Measurements from ENCODE around the gene FAM153A. TPM values are rescaled to one million over a fixed set of nuclear protein-coding genes. Genes with fewer than 3 reads are reported as not detected.
"Not testable (repeated sequence)": the region's sequence is repeated elsewhere in the genome, so short reads cannot be mapped to it uniquely, and the experiment has no call there.

Gene FAM153A
- not detected for total RNA-seq (ENCODE audit: unreplicated experiment)
- long read RNA-seq, result 0 reads

GRCh38 chr5:177782792-177783633 is at the start of gene FAM153A:
TSS of gene FAM153A (minus strand) at chr5:177782899.
- H3K9me3 Mint-ChIP-seq (ENCODE audit: unreplicated experiment); H3K36me3 Mint-ChIP-seq (ENCODE audit: unreplicated experiment); DNase-seq; H3K27me3 Mint-ChIP-seq (ENCODE audit: unreplicated experiment); H3K4me3 Mint-ChIP-seq (ENCODE audit: unreplicated experiment); H3K4me1 Mint-ChIP-seq (ENCODE audit: low read depth, unreplicated experiment); H3K27ac Mint-ChIP-seq (ENCODE audit: unreplicated experiment): not testable (repeated sequence)

GRCh38 chr5:177832287-177832686 is 49.6 kb upstream of the FAM153A start:
- not testable (repeated sequence) for H3K9me3 Mint-ChIP-seq (ENCODE audit: unreplicated experiment); H3K4me3 Mint-ChIP-seq (ENCODE audit: unreplicated experiment); H3K4me1 Mint-ChIP-seq (ENCODE audit: low read depth, unreplicated experiment); H3K27me3 Mint-ChIP-seq (ENCODE audit: unreplicated experiment); H3K27ac Mint-ChIP-seq (ENCODE audit: unreplicated experiment); DNase-seq; H3K36me3 Mint-ChIP-seq (ENCODE audit: unreplicated experiment)

GRCh38 chr5:177826073-177826472 is 43.4 kb upstream of the FAM153A start:
- DNase-seq; H3K4me1 Mint-ChIP-seq (ENCODE audit: low read depth, unreplicated experiment); H3K9me3 Mint-ChIP-seq (ENCODE audit: unreplicated experiment); H3K4me3 Mint-ChIP-seq (ENCODE audit: unreplicated experiment); H3K36me3 Mint-ChIP-seq (ENCODE audit: unreplicated experiment); H3K27me3 Mint-ChIP-seq (ENCODE audit: unreplicated experiment); H3K27ac Mint-ChIP-seq (ENCODE audit: unreplicated experiment): not testable (repeated sequence)

GRCh38 chr5:177824776-177825175 is 42.1 kb upstream of the FAM153A start:
- not testable (repeated sequence) for DNase-seq; H3K4me1 Mint-ChIP-seq (ENCODE audit: low read depth, unreplicated experiment); H3K27ac Mint-ChIP-seq (ENCODE audit: unreplicated experiment); H3K9me3 Mint-ChIP-seq (ENCODE audit: unreplicated experiment); H3K36me3 Mint-ChIP-seq (ENCODE audit: unreplicated experiment); H3K27me3 Mint-ChIP-seq (ENCODE audit: unreplicated experiment); H3K4me3 Mint-ChIP-seq (ENCODE audit: unreplicated experiment)

GRCh38 chr5:177822489-177822888 is 39.8 kb upstream of the FAM153A start:
- not testable (repeated sequence) for H3K4me3 Mint-ChIP-seq (ENCODE audit: unreplicated experiment); H3K9me3 Mint-ChIP-seq (ENCODE audit: unreplicated experiment); H3K4me1 Mint-ChIP-seq (ENCODE audit: low read depth, unreplicated experiment); DNase-seq; H3K27me3 Mint-ChIP-seq (ENCODE audit: unreplicated experiment); H3K36me3 Mint-ChIP-seq (ENCODE audit: unreplicated experiment); H3K27ac Mint-ChIP-seq (ENCODE audit: unreplicated experiment)

- not testable (repeated sequence) for H3K27ac Mint-ChIP-seq (ENCODE audit: unreplicated experiment); H3K4me1 Mint-ChIP-seq (ENCODE audit: low read depth, unreplicated experiment); DNase-seq; H3K9me3 Mint-ChIP-seq (ENCODE audit: unreplicated experiment); H3K36me3 Mint-ChIP-seq (ENCODE audit: unreplicated experiment); H3K4me3 Mint-ChIP-seq (ENCODE audit: unreplicated experiment); H3K27me3 Mint-ChIP-seq (ENCODE audit: unreplicated experiment)
Observed at GRCh38 chr5:177819664-177820063, 37.0 kb upstream of the FAM153A start.

GRCh38 chr5:177812814-177813425 is 30.2 kb upstream of the FAM153A start:
- H3K36me3 Mint-ChIP-seq (ENCODE audit: unreplicated experiment); H3K27ac Mint-ChIP-seq (ENCODE audit: unreplicated experiment); DNase-seq; H3K9me3 Mint-ChIP-seq (ENCODE audit: unreplicated experiment); H3K4me3 Mint-ChIP-seq (ENCODE audit: unreplicated experiment); H3K4me1 Mint-ChIP-seq (ENCODE audit: low read depth, unreplicated experiment); H3K27me3 Mint-ChIP-seq (ENCODE audit: unreplicated experiment): not testable (repeated sequence)

GRCh38 chr5:177812160-177812743 is 29.6 kb upstream of the FAM153A start:
- H3K4me3 Mint-ChIP-seq (ENCODE audit: unreplicated experiment); H3K36me3 Mint-ChIP-seq (ENCODE audit: unreplicated experiment); H3K4me1 Mint-ChIP-seq (ENCODE audit: low read depth, unreplicated experiment); H3K9me3 Mint-ChIP-seq (ENCODE audit: unreplicated experiment); DNase-seq; H3K27ac Mint-ChIP-seq (ENCODE audit: unreplicated experiment); H3K27me3 Mint-ChIP-seq (ENCODE audit: unreplicated experiment): not testable (repeated sequence)

- H3K4me3 Mint-ChIP-seq (ENCODE audit: unreplicated experiment); H3K27me3 Mint-ChIP-seq (ENCODE audit: unreplicated experiment); DNase-seq; H3K4me1 Mint-ChIP-seq (ENCODE audit: low read depth, unreplicated experiment); H3K9me3 Mint-ChIP-seq (ENCODE audit: unreplicated experiment); H3K36me3 Mint-ChIP-seq (ENCODE audit: unreplicated experiment); H3K27ac Mint-ChIP-seq (ENCODE audit: unreplicated experiment): not testable (repeated sequence)
Observed at GRCh38 chr5:177809209-177809913, 26.7 kb upstream of the FAM153A start.

- not testable (repeated sequence) for H3K4me3 Mint-ChIP-seq (ENCODE audit: unreplicated experiment); H3K9me3 Mint-ChIP-seq (ENCODE audit: unreplicated experiment); H3K4me1 Mint-ChIP-seq (ENCODE audit: low read depth, unreplicated experiment); H3K36me3 Mint-ChIP-seq (ENCODE audit: unreplicated experiment); DNase-seq; H3K27ac Mint-ChIP-seq (ENCODE audit: unreplicated experiment); H3K27me3 Mint-ChIP-seq (ENCODE audit: unreplicated experiment)
Observed at GRCh38 chr5:177808420-177808819, 25.7 kb upstream of the FAM153A start.

- not testable (repeated sequence) for H3K27ac Mint-ChIP-seq (ENCODE audit: unreplicated experiment); H3K4me1 Mint-ChIP-seq (ENCODE audit: low read depth, unreplicated experiment); DNase-seq; H3K27me3 Mint-ChIP-seq (ENCODE audit: unreplicated experiment); H3K9me3 Mint-ChIP-seq (ENCODE audit: unreplicated experiment); H3K36me3 Mint-ChIP-seq (ENCODE audit: unreplicated experiment); H3K4me3 Mint-ChIP-seq (ENCODE audit: unreplicated experiment)
Observed at GRCh38 chr5:177807265-177807664, 24.6 kb upstream of the FAM153A start.

GRCh38 chr5:177801427-177801826 is 18.7 kb upstream of the FAM153A start:
- not testable (repeated sequence) for H3K27me3 Mint-ChIP-seq (ENCODE audit: unreplicated experiment); H3K36me3 Mint-ChIP-seq (ENCODE audit: unreplicated experiment); H3K27ac Mint-ChIP-seq (ENCODE audit: unreplicated experiment); DNase-seq; H3K4me1 Mint-ChIP-seq (ENCODE audit: low read depth, unreplicated experiment); H3K9me3 Mint-ChIP-seq (ENCODE audit: unreplicated experiment); H3K4me3 Mint-ChIP-seq (ENCODE audit: unreplicated experiment)
